ENCODE data around the gene CTDSPL2. TPM values are rescaled to one million over a fixed set of nuclear protein-coding genes. Genes with fewer than 3 reads are reported as not detected.

Gene CTDSPL2
- polyA plus RNA-seq, 1 donor = 33.8 TPM

Other genes starting within 250 kb of the CTDSPL2 start
- gene FRMD5, start 232.4 kb upstream of the CTDSPL2 start, polyA plus RNA-seq = 1.7 TPM
- gene GOLM2, start 138.9 kb upstream of the CTDSPL2 start, polyA plus RNA-seq = 59.2 TPM
- gene EIF3J, start 109.5 kb downstream of the CTDSPL2 start, polyA plus RNA-seq = 62.3 TPM
- gene SPG11, start 236.0 kb downstream of the CTDSPL2 start, polyA plus RNA-seq = 61.1 TPM

Data from large intestine (tissue), 1 donor.